Activated CD4-positive, alpha-beta T cell treated with anti-CD3 and anti-CD28 coated beads, Interleukin-2, Interleukin-6, amounts not matched to agents 100 ng/mL and 50 ng/mL, durations not matched to agents 16 hours and 8 hours (primary cell): ENCODE measurements around the gene CBR4.

Experiments used
- DNase-seq: peaks from one replicate; pipeline ENCODE4 v3.0.0-alpha.2; 2020

CBR4 gene

GRCh38 chr4:169032883-169033645 is 23.0 kb upstream of the CBR4 start:
- DNase-seq: no peak

GRCh38 chr4:169032194-169032593 is 22.1 kb upstream of the CBR4 start:
- DNase-seq: no peak

GRCh38 chr4:169031392-169031791 is 21.3 kb upstream of the CBR4 start:
- no peak for DNase-seq

- DNase-seq: no peak
These were observed 20.5 kb upstream of the CBR4 start for GRCh38 chr4:169030562-169030982.

GRCh38 chr4:169029947-169030346 is 19.9 kb upstream of the CBR4 start:
- no peak for DNase-seq

- no peak for DNase-seq
These were observed 17.6 kb upstream of the CBR4 start for GRCh38 chr4:169027663-169028062.

GRCh38 chr4:169025184-169025583 is 15.1 kb upstream of the CBR4 start:
- no peak for DNase-seq

GRCh38 chr4:169024762-169025161 is 14.7 kb upstream of the CBR4 start:
- DNase-seq: peak; percentile 7

GRCh38 chr4:169018406-169018805 is 8.4 kb upstream of the CBR4 start:
- DNase-seq: no peak

- no peak for DNase-seq
These were observed 7.9 kb upstream of the CBR4 start for GRCh38 chr4:169017971-169018370.

- DNase-seq: no peak
These were observed 5.2 kb upstream of the CBR4 start for GRCh38 chr4:169015186-169015623.

- DNase-seq: no peak
These were observed 4.5 kb upstream of the CBR4 start for GRCh38 chr4:169014586-169014985.

- no peak for DNase-seq
These were observed 3.3 kb upstream of the CBR4 start for GRCh38 chr4:169013396-169013795.

- DNase-seq: no peak
These were observed 2.0 kb upstream of the CBR4 start for GRCh38 chr4:169012049-169012448.

- DNase-seq: peak; percentile 58
These were observed 550 bp downstream of the CBR4 start for GRCh38 chr4:169009286-169010124.

GRCh38 chr4:169005453-169006099 is 4.5 kb downstream of the CBR4 start:
- no peak for DNase-seq

- no peak for DNase-seq
These were observed 9.7 kb downstream of the CBR4 start for GRCh38 chr4:169000315-169000714.

- no peak for DNase-seq
These were observed 10.2 kb downstream of the CBR4 start for GRCh38 chr4:168999809-169000208.

- DNase-seq: no peak
These were observed 11.5 kb downstream of the CBR4 start for GRCh38 chr4:168998596-168998995.

- no peak for DNase-seq
These were observed 14.3 kb downstream of the CBR4 start for GRCh38 chr4:168995537-168996295.

GRCh38 chr4:168994958-168995357 is 15.1 kb downstream of the CBR4 start:
- DNase-seq: no peak

GRCh38 chr4:168993714-168994510 is 16.1 kb downstream of the CBR4 start:
- no peak for DNase-seq
